RWPE2 (cell line): ENCODE measurements around the gene ZFR.

Experiments
- ATAC-seq: fragments of 200-7000 bp; cut with Tn5 transposase; 3 replicates; pipeline ENCODE4 v1.9.1; 2021; ENCODE audit warnings: low read depth
- DNase-seq: peaks from one replicate; pipeline ENCODE4 v3.0.0-alpha.2; 2020; ENCODE audit warnings: low spot score
- H3K27ac ChIP-seq: fragments of 450-650 bp; 2 replicates; pipeline ENCODE4 v1.5.1; 2017; ENCODE audit warnings: mild to moderate bottlenecking; ENCODE audit not compliant: poor library complexity, severe bottlenecking
- H3K27me3 ChIP-seq: fragments of 250-450 bp; sonication (Bioruptor Pico); 2 replicates; pipeline ENCODE4 v1.5.1; 2021; ENCODE audit warnings: mild to moderate bottlenecking, moderate library complexity; ENCODE audit not compliant: insufficient read depth, poor library complexity, severe bottlenecking
- H3K36me3 ChIP-seq: fragments of 250-450 bp; sonication (Bioruptor Pico); 2 replicates; pipeline ENCODE4 v1.5.1; 2020; ENCODE audit warnings: low read depth, mild to moderate bottlenecking, moderate library complexity
- H3K4me1 ChIP-seq: fragments of 250-450 bp; sonication (Bioruptor Pico); 2 replicates; pipeline ENCODE4 v1.5.1; 2021; ENCODE audit warnings: mild to moderate bottlenecking, moderate library complexity; ENCODE audit not compliant: insufficient read depth, poor library complexity, severe bottlenecking
- H3K4me3 ChIP-seq: fragments of 250-450 bp; sonication (Bioruptor Pico); 2 replicates; pipeline ENCODE4 v1.5.1; 2021; ENCODE audit warnings: mild to moderate bottlenecking, moderate library complexity; ENCODE audit not compliant: severe bottlenecking
- H3K9me3 ChIP-seq: fragments of 250-450 bp; sonication (Bioruptor Pico); 2 replicates; pipeline ENCODE4 v1.5.1; 2021; ENCODE audit warnings: mild to moderate bottlenecking, moderate library complexity; ENCODE audit not compliant: severe bottlenecking
- CTCF ChIP-seq: fragments of 450-650 bp; IDR thresholded peaks from one replicate; pipeline ENCODE4 v1.5.1; 2017; ENCODE audit warnings: mild to moderate bottlenecking, moderate library complexity; ENCODE audit not compliant: poor library complexity, severe bottlenecking

The ZFR gene

DNA sequence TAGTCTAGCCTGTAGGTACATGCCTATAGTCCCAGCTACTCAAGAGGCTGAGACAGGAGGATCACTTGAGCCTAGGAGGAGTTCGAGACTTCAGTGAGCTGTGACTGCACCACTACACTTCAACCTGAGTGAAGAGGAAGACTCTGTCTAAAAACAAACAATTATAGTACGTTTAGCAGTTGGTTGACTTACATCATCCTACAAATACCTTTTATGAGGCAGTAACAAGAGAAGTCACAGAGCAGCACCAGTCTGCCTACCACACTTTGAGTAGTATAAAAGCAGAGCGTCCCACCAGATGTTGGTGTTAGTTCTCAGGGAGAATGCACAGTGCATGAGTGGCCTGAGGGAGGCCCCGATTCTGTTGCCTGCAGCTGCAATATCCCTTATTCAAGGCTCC is 16.1 kb downstream of the ZFR start:
- Histone ChIP-seq H3K27me3 (no peaks in the 10 kb centered on the region), H3K4me1 (no peaks in the 10 kb centered on the region), H3K9me3 (peaks cover 8% of the 10 kb centered on the region), H3K27ac (no peak overlapping the region), H3K36me3 (peaks cover 77% of the 10 kb centered on the region), H3K4me3 (no peak overlapping the region)
- ATAC-seq (no peak), DNase-seq (no peak)
- no peak for TF ChIP-seq CTCF

DNA sequence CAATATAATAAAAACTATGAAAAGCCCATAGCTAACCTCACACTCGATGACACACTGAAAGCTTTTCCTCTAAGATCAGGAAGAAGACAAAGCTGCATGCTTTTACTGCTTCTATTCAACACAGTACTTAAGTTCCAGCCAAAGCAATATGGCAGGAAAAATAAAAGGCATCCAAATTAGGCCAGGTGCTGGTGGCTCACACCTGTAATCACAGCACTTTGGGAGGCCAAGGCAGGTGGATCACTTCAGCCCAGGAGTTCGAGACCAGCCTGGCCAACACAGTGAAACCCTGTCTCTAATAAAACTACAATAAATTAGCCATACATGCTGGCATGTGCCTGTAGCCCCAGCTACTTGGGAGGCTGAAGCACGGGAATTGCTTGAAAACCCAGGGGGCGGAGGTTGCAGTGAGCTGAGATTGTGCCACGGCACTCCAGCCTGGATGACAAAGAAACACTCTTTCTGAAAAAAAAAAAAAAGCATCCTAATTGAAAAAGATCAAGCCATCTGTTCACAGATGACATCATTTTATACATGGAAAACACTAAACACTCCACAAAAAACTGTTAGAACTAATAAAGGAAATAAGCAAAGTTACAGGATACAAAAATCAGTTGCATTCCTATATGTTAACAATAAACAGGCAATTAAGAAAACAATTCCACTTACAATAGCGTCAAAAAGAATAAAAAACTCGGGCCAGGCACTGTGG is 17.9 kb downstream of the ZFR start:
- Histone ChIP-seq H3K36me3 (peaks cover 72% of the 10 kb centered on the region), H3K4me1 (no peaks in the 10 kb centered on the region), H3K4me3 (no peak overlapping the region), H3K27ac (no peak overlapping the region), H3K9me3 (peaks cover 8% of the 10 kb centered on the region), H3K27me3 (no peaks in the 10 kb centered on the region)
- DNase-seq, result no peak
- no peak for ATAC-seq
- no peak for TF ChIP-seq CTCF

GRCh38 chr5:32422697-32423096 is 21.8 kb downstream of the ZFR start:
- Histone ChIP-seq H3K36me3 (peaks cover 75% of the 10 kb centered on the region), H3K4me1 (no peaks in the 10 kb centered on the region), H3K27ac (no peak overlapping the region), H3K4me3 (no peak overlapping the region), H3K9me3 (peaks cover 4% of the 10 kb centered on the region), H3K27me3 (no peaks in the 10 kb centered on the region)
- TF ChIP-seq CTCF, result no peak
- DNase-seq (no peak), ATAC-seq (no peak)

GRCh38 chr5:32421075-32421474 is 23.5 kb downstream of the ZFR start:
- Histone ChIP-seq H3K27ac (no peak overlapping the region), H3K9me3 (no peaks in the 10 kb centered on the region), H3K36me3 (peaks cover 72% of the 10 kb centered on the region), H3K27me3 (no peaks in the 10 kb centered on the region), H3K4me3 (no peak overlapping the region), H3K4me1 (no peaks in the 10 kb centered on the region)
- DNase-seq, result no peak
- no peak for ATAC-seq
- TF ChIP-seq CTCF, result no peak

DNA sequence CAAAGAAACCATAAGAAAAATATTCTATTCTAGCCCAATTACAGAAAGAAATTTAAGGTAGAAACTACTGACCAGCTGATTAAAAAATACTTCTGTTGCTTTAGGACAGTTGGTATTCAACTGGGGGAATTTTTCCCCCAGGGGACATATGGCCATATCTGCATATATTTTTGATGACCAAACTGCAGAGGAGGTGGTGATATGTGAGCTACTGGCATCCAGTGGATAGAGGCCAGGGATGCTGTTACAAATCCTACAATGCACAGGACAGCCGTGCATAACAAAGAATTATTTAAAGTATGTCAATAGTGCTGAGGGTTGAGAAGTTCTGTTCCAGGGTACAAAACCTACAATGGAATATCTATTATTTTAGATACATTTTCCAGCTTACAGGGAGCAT is 24.0 kb downstream of the ZFR start:
- H3K27ac ChIP-seq, result no peak overlapping the region
- TF ChIP-seq CTCF, result no peak
- H3K27me3 ChIP-seq, result no peaks in the 10 kb centered on the region
- no peak overlapping the region for H3K4me3 ChIP-seq
- no peak for DNase-seq
- no peaks in the 10 kb centered on the region for H3K9me3 ChIP-seq
- peaks cover 72% of the 10 kb centered on the region for H3K36me3 ChIP-seq
- H3K4me1 ChIP-seq, result no peaks in the 10 kb centered on the region
- ATAC-seq, result no peak
